Karpas-422 (cell line): ENCODE results near the gene KCNQ5. TPM values are rescaled to one million over a fixed set of nuclear protein-coding genes. Genes with fewer than 3 reads are reported as not detected.

ENCODE experiments used
- DNase-seq: peaks from one replicate; pipeline ENCODE4 v3.0.0-alpha.2; 2015
- H2AFZ ChIP-seq: fragments of 200-600 bp; sonication (generic); 2 replicates; pipeline ENCODE4 v1.6.1; 2014; ENCODE audit warnings: antibody characterized with exemption, low read length, mixed read lengths
- H3K27ac ChIP-seq: fragments of 200-600 bp; sonication (generic); 2 replicates; pipeline ENCODE4 v1.5.1; 2014; ENCODE audit warnings: mild to moderate bottlenecking, low read length, moderate library complexity
- H3K27me3 ChIP-seq: fragments of 200-600 bp; sonication (generic); 2 replicates; pipeline ENCODE4 v1.6.1; 2014; ENCODE audit warnings: low read length, mixed read lengths
- H3K36me3 ChIP-seq: fragments of 200-600 bp; sonication (generic); 2 replicates; pipeline ENCODE4 v1.6.1; 2014; ENCODE audit warnings: low read length, mixed read lengths; ENCODE audit not compliant: insufficient read depth
- H3K4me1 ChIP-seq: fragments of 200-600 bp; sonication (generic); 2 replicates; pipeline ENCODE4 v1.6.1; 2014; ENCODE audit warnings: mild to moderate bottlenecking, low read length, mixed read lengths
- H3K4me2 ChIP-seq: fragments of 200-600 bp; sonication (generic); 2 replicates; pipeline ENCODE4 v1.6.1; 2014; ENCODE audit warnings: low read length, low read depth, mild to moderate bottlenecking; ENCODE audit not compliant: poor library complexity, severe bottlenecking
- H3K4me3 ChIP-seq: fragments of 200-600 bp; sonication (generic); 2 replicates; pipeline ENCODE4 v1.5.1; 2014; ENCODE audit warnings: mild to moderate bottlenecking, antibody characterized with exemption, low read length, mixed read lengths
- H3K79me2 ChIP-seq: fragments of 200-600 bp; sonication (generic); 2 replicates; pipeline ENCODE4 v1.6.1; 2014; ENCODE audit warnings: mild to moderate bottlenecking, low read length, mixed read lengths
- H3K9ac ChIP-seq: fragments of 200-600 bp; sonication (generic); 2 replicates; pipeline ENCODE4 v1.6.0; 2014; ENCODE audit warnings: low read length
- H3K9me2 ChIP-seq: fragments of 200-600 bp; sonication (generic), shearing (Covaris generic); replicated peaks from 2 replicates; pipeline ENCODE4 v1.6.0; 2014; ENCODE audit warnings: mild to moderate bottlenecking, low read length, moderate library complexity; ENCODE audit not compliant: insufficient read depth
- H3K9me3 ChIP-seq: fragments of 300-700, 200-600 bp; sonication (generic); 2 replicates; pipeline ENCODE4 v1.6.1; 2014; ENCODE audit warnings: low read length, mixed read lengths
- H4K20me1 ChIP-seq: fragments of 200-600 bp; sonication (generic); 2 replicates; pipeline ENCODE4 v1.6.1; 2014; ENCODE audit warnings: mild to moderate bottlenecking, antibody characterized with exemption, low read length, low read depth; ENCODE audit not compliant: insufficient read depth
- total RNA-seq: library from RNA; depleted of rRNA; stranded (reverse); fragments of >200 nt; shearing (Covaris generic); gene quantifications from 2 replicates; pipeline ENCODE4 v1.2.3, GENCODE V29; 2014; ENCODE audit warnings: low replicate concordance

KCNQ5 gene
- total RNA-seq, 1 experiment from 2014 or later = 50.5 TPM

DNA sequence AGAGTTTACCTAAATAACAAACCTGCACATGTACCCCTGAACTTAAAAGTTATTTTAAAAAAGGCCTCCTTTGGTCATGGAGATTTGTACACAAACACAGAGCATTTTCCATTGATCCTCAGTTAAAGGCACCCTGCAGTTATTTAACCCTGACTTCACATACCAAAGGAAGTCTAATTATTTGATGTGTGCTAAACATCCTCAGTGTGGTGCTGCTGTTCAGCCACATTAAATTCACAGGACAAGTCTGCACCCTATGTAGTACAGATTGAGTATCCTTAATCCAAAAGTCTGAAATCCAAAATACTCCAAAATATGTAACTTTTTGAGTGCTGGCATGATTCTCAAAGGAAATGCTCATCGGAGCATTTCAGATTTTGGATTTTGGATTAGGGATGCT lies 21.4 kb downstream of the KCNQ5 start:
- no peaks in the 10 kb centered on the region for H4K20me1 ChIP-seq
- no peak overlapping the region for H3K4me3 ChIP-seq
- no peaks in the 10 kb centered on the region for H3K9me3 ChIP-seq
- H2AFZ ChIP-seq = no peak overlapping the region
- H3K9ac ChIP-seq = no peak overlapping the region
- H3K36me3 ChIP-seq = peaks cover 13% of the 10 kb centered on the region; the same call in 1 of the 2 replicates
- H3K79me2 ChIP-seq = peaks cover 99% of the 10 kb centered on the region
- 0 out of 2 replicates have a peak overlapping the region, but pooled peaks have one; percentile 4 for H3K27ac ChIP-seq
- no peaks in the 10 kb centered on the region for H3K27me3 ChIP-seq
- no peaks in the 10 kb centered on the region for H3K9me2 ChIP-seq
- H3K4me2 ChIP-seq = no peak overlapping the region
- H3K4me1 ChIP-seq = peaks cover 68% of the 10 kb centered on the region
- DNase-seq = no peak

DNA sequence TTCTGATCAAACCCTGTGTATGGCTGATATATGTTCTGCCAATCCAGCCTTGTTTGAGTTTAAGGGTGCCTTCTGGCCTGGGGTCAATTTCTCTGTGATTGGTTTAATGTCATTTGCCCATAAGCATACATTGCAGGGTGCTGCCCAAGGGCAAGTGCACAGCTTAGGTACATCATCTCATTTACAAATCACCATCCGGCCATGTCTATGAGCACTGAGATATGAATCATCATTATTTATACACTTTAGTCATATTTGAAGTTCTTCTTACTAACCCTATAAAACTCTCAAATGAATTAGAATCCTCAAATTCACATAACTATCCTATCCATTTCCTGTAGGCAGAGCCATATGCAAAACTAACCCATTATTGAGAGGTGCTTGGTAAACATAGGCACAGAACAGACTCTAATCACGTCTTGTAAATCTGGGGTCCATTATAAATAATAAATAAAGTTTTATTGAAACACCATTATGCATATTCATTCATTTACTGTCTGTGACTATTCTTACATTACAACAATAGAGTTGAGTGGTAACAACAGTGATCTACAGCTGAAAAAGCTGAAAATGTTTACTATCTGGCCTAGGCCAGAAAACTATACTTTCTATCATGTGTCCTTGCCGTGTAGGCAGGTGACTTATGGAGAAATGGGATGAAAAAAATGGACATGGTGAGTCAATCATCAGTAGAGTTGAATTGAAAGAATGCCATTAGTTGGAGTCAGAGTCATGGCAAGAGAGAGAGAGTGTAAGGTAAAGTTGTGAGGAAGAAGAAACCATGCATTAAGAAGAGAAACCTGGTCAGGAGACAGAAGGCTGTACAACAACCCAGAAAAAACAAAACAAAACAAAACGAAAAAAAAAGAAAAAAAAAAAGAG lies 25.0 kb downstream of the KCNQ5 start:
- no peak overlapping the region for H3K4me3 ChIP-seq
- H3K79me2 ChIP-seq = peaks cover 99% of the 10 kb centered on the region
- no peaks in the 10 kb centered on the region for H3K9me2 ChIP-seq
- no peaks in the 10 kb centered on the region for H4K20me1 ChIP-seq
- no peaks in the 10 kb centered on the region for H3K9me3 ChIP-seq
- DNase-seq = no peak
- no peak overlapping the region for H2AFZ ChIP-seq
- H3K9ac ChIP-seq = no peak overlapping the region
- H3K4me2 ChIP-seq = peak overlapping the region; percentile 67
- H3K36me3 ChIP-seq = peaks cover 4% of the 10 kb centered on the region; the same call in 1 of the 2 replicates
- peaks cover 75% of the 10 kb centered on the region for H3K4me1 ChIP-seq
- H3K27me3 ChIP-seq = no peaks in the 10 kb centered on the region
- H3K27ac ChIP-seq = peak overlapping the region; percentile 82

DNA sequence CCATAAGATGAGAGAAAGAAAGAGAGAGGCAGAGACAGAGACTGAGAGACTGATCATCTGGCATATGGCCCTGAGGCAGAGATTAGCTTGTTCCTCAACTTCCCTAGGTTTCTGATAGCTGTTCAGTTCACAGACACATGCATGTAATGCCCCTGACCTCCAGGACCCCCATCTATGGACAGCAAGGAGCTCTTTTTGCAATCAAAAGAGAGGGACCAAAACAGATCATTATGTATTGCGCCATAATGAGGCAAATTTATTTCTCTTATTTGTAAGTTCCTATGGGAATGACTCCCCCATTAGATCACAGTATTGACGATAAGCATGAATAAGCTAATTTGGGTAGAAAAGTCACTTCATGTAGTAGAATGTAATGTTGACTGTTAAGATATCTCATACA lies 25.6 kb downstream of the KCNQ5 start:
- H2AFZ ChIP-seq = no peak overlapping the region
- no peaks in the 10 kb centered on the region for H4K20me1 ChIP-seq
- DNase-seq = no peak
- H3K9me3 ChIP-seq = no peaks in the 10 kb centered on the region
- H3K27me3 ChIP-seq = no peaks in the 10 kb centered on the region
- H3K4me2 ChIP-seq = peak overlapping the region; percentile 67
- no peaks in the 10 kb centered on the region for H3K9me2 ChIP-seq
- no peak overlapping the region for H3K4me3 ChIP-seq
- H3K36me3 ChIP-seq = 0 out of 2 replicates have a peak, but pooled peaks cover 3% of the 10 kb centered on the region
- H3K27ac ChIP-seq = peak overlapping the region; percentile 82
- H3K4me1 ChIP-seq = peaks cover 79% of the 10 kb centered on the region
- H3K9ac ChIP-seq = no peak overlapping the region
- peaks cover 99% of the 10 kb centered on the region for H3K79me2 ChIP-seq

DNA sequence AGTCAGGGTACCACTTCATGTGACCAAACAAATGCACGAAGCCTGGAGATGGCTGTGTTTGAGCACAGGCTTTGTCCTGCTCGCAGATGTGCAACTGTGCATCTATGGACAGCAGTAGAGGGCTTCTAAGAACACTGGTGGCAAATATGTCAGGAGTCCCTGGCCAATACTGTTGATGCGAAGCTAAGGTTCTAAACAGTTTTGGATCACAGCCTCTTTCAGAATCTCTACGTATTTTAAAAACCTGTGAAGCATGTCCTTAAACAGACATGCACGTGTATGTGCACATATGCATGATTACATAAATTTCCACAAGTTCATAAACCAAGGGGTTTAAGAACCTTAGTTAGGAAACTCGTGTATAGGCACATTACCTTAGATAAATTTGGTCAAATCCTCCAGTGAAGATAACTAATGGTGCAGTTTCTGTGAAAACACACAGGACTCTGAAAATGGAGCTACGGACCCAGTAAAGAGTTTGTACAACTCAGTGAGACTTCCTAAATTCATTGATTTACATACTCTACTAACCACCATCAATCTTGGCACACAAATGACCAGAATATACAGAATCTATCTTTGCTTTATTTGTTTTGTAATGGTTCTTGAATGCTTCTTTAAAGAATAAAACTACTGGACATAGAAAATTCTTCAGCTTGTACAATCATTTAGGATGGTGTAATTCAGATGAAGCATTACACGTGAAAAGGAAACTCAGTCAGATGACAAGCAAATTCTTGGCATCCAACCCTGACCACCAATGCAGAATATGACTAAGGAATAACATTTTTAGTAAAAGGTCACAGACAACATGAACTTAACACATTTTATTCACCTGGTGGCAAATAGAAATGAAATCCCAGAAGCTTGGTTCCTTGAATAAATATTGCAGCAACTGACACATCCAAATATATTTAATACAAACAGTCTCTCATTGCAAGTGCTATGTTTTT lies 27.4 kb downstream of the KCNQ5 start:
- DNase-seq = peak; percentile 67
- Histone ChIP-seq H3K27me3 (no peaks in the 10 kb centered on the region), H2AFZ (no peak overlapping the region), H3K9ac (peak overlapping the region; percentile 46), H3K79me2 (peaks cover 99% of the 10 kb centered on the region), H3K36me3 (0 out of 2 replicates have a peak, but pooled peaks cover 3% of the 10 kb centered on the region), H3K9me2 (no peaks in the 10 kb centered on the region), H3K4me3 (peak overlapping the region; percentile 38), H3K9me3 (no peaks in the 10 kb centered on the region), H3K4me1 (peaks cover 88% of the 10 kb centered on the region), H3K27ac (peak overlapping the region; percentile 82), H3K4me2 (peak overlapping the region; percentile 67), H4K20me1 (no peaks in the 10 kb centered on the region)

DNA sequence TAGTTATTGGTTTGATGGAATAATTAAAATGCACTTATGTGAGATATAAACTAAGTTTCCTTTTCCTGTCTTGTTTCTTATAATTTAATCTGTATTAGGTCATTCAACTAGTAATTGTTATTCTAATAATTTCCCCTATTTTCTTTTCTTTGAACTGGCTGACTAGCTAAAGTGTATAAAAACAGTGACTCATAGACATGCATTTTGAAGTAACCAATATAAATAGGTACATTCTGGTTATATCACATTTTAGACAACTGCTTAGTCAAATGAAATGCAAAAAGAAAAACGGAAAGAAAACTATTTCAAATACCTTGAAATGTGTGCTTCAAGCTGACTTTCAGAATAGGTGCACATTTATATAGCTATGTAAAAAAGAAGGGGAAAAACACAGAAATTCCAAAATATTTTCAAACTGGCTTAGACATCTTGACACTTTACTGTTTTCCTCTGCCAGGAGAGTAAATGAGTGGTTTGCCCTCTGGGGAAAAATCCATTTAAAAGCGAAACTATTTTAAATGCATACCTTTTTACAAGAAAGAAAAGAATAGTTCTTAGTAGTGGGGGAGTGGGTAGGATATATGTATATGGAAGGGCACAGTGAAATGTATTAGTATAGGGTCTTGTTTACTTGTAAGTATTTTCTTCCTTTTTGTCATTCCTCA lies 28.3 kb downstream of the KCNQ5 start:
- Histone ChIP-seq H3K27ac (peak overlapping the region; percentile 82), H3K9ac (no peak overlapping the region), H3K27me3 (no peaks in the 10 kb centered on the region), H3K9me3 (no peaks in the 10 kb centered on the region), H3K4me3 (peak overlapping the region; percentile 2; the same call in 1 of the 2 replicates), H4K20me1 (no peaks in the 10 kb centered on the region), H3K36me3 (peaks cover 2% of the 10 kb centered on the region), H3K4me1 (peaks cover 86% of the 10 kb centered on the region), H3K79me2 (peaks cover 99% of the 10 kb centered on the region), H2AFZ (no peak overlapping the region), H3K9me2 (no peaks in the 10 kb centered on the region), H3K4me2 (peak overlapping the region; percentile 67)
- no peak for DNase-seq

DNA sequence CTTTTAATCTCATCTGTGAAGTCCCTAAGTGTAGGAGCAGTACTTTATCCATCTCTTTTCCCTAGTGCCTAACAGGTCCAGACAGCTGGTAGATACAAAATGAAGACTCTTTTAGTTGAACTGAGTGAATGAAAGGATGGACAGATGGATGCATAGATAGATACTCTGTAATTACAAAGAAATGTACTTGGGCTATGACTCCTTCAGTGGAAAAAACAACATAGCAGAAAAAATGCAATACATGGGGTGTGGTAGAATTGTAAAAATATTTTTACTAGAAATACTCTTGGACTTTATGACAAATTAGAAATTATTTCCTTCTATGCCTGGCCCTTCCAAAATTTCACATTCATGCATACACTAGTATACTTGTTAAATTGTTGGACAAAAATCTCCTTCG lies 29.3 kb downstream of the KCNQ5 start:
- Histone ChIP-seq H3K27me3 (no peaks in the 10 kb centered on the region), H3K79me2 (peaks cover 100% of the 10 kb centered on the region), H2AFZ (no peak overlapping the region), H3K27ac (peak overlapping the region; percentile 82), H3K9me2 (no peaks in the 10 kb centered on the region), H3K9me3 (no peaks in the 10 kb centered on the region), H3K4me2 (peak overlapping the region; percentile 37), H3K4me1 (peaks cover 81% of the 10 kb centered on the region), H3K36me3 (peaks cover 5% of the 10 kb centered on the region), H4K20me1 (no peaks in the 10 kb centered on the region), H3K9ac (no peak overlapping the region), H3K4me3 (no peak overlapping the region)
- DNase-seq = no peak

DNA sequence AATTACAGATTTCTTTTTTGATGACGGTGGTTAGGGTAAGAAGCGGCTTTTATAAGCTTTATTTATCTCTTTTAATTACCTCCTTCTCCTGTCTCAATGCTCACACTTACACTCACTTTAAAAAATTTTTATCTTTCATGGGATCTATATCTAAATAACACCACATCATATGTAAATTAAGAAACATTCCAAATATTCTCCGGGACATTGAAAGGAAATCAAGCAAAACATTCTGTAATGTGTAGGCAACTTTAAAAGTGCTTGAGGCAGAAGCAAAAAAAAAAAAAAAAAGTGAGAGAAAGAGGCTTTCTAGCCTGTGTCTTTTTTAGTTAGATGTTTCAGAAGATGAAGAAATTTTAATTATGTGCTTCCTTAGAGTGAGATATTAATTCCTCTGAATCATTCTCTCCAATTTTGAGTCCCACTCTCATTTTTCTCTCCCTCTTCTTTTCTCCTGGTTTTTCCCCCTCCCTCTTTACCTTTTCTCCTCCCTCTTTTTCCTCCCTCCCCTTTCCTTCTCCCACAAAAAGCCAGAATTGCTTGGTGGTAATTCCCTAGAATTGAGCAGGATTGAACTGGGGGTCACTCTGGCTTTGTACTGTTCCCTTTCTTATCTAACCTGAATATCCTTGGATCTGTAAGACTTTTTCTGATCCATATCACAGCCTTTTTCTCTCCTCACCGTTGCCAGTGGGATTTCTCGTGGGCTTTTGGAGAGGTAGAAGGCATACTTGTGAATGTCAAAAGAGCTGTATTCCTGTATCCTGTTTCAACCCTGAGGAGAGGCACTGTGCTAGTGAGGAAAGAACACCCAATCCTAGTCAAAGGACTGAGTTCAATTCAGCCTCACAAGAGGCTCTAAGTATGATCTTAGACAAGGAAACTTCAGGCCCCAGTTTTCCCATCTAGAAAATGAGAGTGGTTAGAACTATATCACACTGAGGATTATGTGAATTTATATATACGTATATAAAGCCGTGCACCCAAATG lies 30.4 kb downstream of the KCNQ5 start:
- Histone ChIP-seq H3K27ac (peak overlapping the region; percentile 46), H3K9ac (peak overlapping the region; percentile 3; the same call in 1 of the 2 replicates), H3K9me2 (no peaks in the 10 kb centered on the region)

More for the DNA sequence above, 30.4 kb downstream of the KCNQ5 start:
- H3K27me3 ChIP-seq = no peaks in the 10 kb centered on the region
- peaks cover 71% of the 10 kb centered on the region for H3K4me1 ChIP-seq
- H3K36me3 ChIP-seq = peaks cover 5% of the 10 kb centered on the region
- H2AFZ ChIP-seq = no peak overlapping the region
- peaks cover 100% of the 10 kb centered on the region for H3K79me2 ChIP-seq
- H4K20me1 ChIP-seq = no peaks in the 10 kb centered on the region
- DNase-seq = no peak
- H3K4me2 ChIP-seq = peak overlapping the region; percentile 37
- no peaks in the 10 kb centered on the region for H3K9me3 ChIP-seq
- no peak overlapping the region for H3K4me3 ChIP-seq
